Kidney (tissue), 14 donors: ENCODE results near the gene PAX7. TPM values are rescaled to one million over a fixed set of nuclear protein-coding genes. Genes with fewer than 3 reads are reported as not detected.

Experiments used
- DNase-seq, 5 donors: peaks; one replicate each; pipeline ENCODE4 v3.0.0-alpha.2; 2013 to 2020
- FAIRE-seq: peaks from 2 replicates; lab custom pipeline; 2012; peaks lifted over from hg19 to GRCh38; lab: Jason Lieb, UNC
- H3K27ac ChIP-seq, 2 donors: one replicate each; pipeline ENCODE4 v1.7.0; 2013; ENCODE audit warnings: low read depth in 2 of 2, low read length in 2 of 2, inconsistent platforms in 1 of 2
- H3K27me3 ChIP-seq: one replicate; pipeline ENCODE4 v1.7.1; 2013; ENCODE audit warnings: low read length, inconsistent platforms; ENCODE audit not compliant: control insufficient read depth, insufficient read depth
- H3K36me3 ChIP-seq, 3 donors: one replicate each; pipeline versions ENCODE4 v1.7.0 to v1.7.1; 2013; ENCODE audit warnings: low read length in 3 of 3, control low read depth in 1 of 3, inconsistent platforms in 1 of 3; ENCODE audit not compliant: insufficient read depth in 3 of 3, control insufficient read depth in 2 of 3
- H3K4me1 ChIP-seq, 3 donors: one replicate each; pipeline versions ENCODE4 v1.7.0 to v1.7.1; 2013; ENCODE audit warnings: low read length in 3 of 3, inconsistent platforms in 1 of 3, low read depth in 1 of 3; ENCODE audit not compliant: control insufficient read depth in 2 of 3, insufficient read depth in 2 of 3
- H3K4me3 ChIP-seq, 3 donors: one replicate each; pipeline versions ENCODE4 v1.7.0 to v1.8.1; 2013; ENCODE audit warnings: low read length in 3 of 3, control low read depth in 1 of 3, inconsistent platforms in 1 of 3
- H3K9ac ChIP-seq, 3 donors: one replicate each; pipeline versions ENCODE4 v1.7.0 to v1.7.1; 2013; ENCODE audit warnings: low read length in 3 of 3, control low read depth in 1 of 3, inconsistent platforms in 1 of 3
- H3K9me3 ChIP-seq, 3 donors: one replicate each; pipeline versions ENCODE4 v1.7.0 to v1.7.1; 2013; ENCODE audit warnings: low read length in 3 of 3, control low read depth in 1 of 3, inconsistent platforms in 1 of 3; ENCODE audit not compliant: control insufficient read depth in 2 of 3, insufficient read depth in 1 of 3
- intact Hi-C: fragments of 100-400 bp; cut with DNase I; formaldehyde crosslinking; loops from one replicate; pipeline ENCODE4 v1.11.1; 2022
- polyA plus RNA-seq: library from polyadenylated mRNA; stranded (reverse); fragments of 350-450 nt; fragmentation: Illumina TruSeq; extraction: RNeasy Lipid Tissue Mini Kit (QIAGEN cat#74804); gene quantifications from one replicate; pipeline ENCODE4 v1.2.3, GENCODE V29; 2014; ENCODE audit warnings: low read depth, low replicate concordance; ENCODE audit not compliant: insufficient read depth
- total RNA-seq: library from RNA; stranded (reverse); fragmentation: NEBNext Ultra II Directional; extraction: Animal tissue kit (Norgen Biotek cat#: 25700); gene quantifications from one replicate; pipeline ENCODE4 v1.2.1, GENCODE V29; 2021
- TF ChIP-seq, protein P1 (sequence below): IDR thresholded peaks from 3 replicates; pipeline ENCODE4 v1.5.1; 2012; ENCODE audit warnings: mild to moderate bottlenecking, moderate library complexity, borderline replicate concordance; ENCODE audit not compliant: insufficient read depth; ENCODE audit errors: extremely low read depth
- donor health status: control.
- donor health status: control.
- donor health status: control.
- donor health status: control.
- donor health status: control.
- donor health status: DM: yes; HTN: yes; CAD: no.
- donor health status: Normal renal cell carcinoma (clear cell type).

PAX7 gene
- total and polyA plus RNA-seq, 2 donors from 2014 or later, result not detected

DNA sequence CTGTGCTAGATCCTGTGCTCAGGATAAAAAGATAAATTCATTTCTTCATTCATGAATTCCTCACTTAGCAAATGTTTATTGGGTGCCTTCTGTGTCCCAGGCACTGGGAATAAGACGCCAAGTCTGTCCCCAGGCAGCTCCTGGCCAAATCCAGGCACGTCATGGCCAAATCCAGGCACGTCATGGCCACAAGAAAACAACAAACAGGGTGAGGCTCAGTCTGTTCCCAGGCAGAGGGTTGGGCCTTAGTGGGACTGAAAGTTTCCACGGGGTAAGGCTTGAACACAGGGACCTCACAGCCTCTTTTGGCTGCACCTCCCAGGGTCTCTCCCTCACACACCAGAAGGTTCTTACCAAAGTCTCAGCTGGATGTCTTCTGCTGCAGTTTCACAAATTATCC, 95.7 kb downstream of the PAX7 start:
- Histone ChIP-seq H3K27me3 (peaks cover 11% of the 10 kb centered on the region), H3K4me1 (no peaks in the 10 kb centered on the region), H3K27ac (no peak overlapping the region), H3K9ac (no peak overlapping the region), H3K4me3 (no peak overlapping the region), H3K9me3 (no peaks in the 10 kb centered on the region), H3K36me3 (no peaks in the 10 kb centered on the region)
- TF ChIP-seq, protein P1, sequence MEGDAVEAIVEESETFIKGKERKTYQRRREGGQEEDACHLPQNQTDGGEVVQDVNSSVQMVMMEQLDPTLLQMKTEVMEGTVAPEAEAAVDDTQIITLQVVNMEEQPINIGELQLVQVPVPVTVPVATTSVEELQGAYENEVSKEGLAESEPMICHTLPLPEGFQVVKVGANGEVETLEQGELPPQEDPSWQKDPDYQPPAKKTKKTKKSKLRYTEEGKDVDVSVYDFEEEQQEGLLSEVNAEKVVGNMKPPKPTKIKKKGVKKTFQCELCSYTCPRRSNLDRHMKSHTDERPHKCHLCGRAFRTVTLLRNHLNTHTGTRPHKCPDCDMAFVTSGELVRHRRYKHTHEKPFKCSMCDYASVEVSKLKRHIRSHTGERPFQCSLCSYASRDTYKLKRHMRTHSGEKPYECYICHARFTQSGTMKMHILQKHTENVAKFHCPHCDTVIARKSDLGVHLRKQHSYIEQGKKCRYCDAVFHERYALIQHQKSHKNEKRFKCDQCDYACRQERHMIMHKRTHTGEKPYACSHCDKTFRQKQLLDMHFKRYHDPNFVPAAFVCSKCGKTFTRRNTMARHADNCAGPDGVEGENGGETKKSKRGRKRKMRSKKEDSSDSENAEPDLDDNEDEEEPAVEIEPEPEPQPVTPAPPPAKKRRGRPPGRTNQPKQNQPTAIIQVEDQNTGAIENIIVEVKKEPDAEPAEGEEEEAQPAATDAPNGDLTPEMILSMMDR, result no peak
- intact Hi-C loops, result no loop called here
- FAIRE-seq (no peak), DNase-seq (no peak)

DNA sequence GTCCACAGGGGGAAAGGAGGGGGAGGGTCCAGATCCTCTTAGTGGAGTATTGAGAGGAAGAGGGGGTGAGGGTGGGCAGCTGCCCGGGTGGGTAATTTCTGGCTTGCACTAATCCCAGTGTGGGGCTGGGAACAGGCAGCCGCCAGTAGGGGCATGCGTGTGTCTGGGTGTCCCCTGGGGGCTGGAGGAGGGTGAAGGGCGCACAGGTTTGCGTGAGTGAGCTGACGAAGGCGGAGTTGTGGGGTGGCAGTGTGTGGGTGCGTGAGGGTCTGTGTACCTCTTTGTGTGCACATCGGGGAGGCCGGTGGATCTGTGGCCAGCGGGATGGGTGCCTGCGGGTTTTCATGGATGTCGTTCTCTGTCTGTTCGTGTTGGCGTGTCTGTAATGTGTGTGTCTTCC, 97.3 kb downstream of the PAX7 start:
- no peak for FAIRE-seq

DNA sequence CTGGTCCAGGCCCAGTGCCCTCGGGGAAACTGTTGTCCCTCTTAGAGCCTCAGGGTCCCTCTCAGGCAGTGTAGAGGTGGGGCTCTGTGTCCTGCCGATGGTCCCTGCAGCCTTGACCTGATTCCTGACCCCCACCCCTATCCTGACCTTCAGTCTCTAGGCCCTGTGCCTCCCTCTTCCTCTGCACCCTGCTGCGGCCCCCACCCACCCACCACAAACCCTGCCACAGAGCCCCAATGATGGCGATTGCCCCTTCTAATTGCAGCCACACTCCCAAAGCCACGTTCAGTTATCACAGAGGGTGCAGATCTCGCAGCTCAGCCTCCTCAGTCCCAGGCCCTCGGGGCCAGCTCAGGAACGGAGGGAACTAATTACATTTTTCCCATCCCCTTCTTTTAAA, 99.7 kb downstream of the PAX7 start:
- DNase-seq (no peak), FAIRE-seq (no peak)
- Histone ChIP-seq H3K27ac (no peak overlapping the region), H3K4me3 (no peak overlapping the region), H3K27me3 (peaks cover 4% of the 10 kb centered on the region), H3K4me1 (no peaks in the 10 kb centered on the region), H3K9ac (no peak overlapping the region), H3K36me3 (no peaks in the 10 kb centered on the region), H3K9me3 (no peaks in the 10 kb centered on the region)
- TF ChIP-seq, protein P1, result no peak
- intact Hi-C loops, result no loop called here

More for the DNA sequence above, 97.3 kb downstream of the PAX7 start:
- intact Hi-C loops, result no loop called here
- Histone ChIP-seq H3K27ac (no peak overlapping the region), H3K36me3 (no peaks in the 10 kb centered on the region), H3K27me3 (peaks cover 4% of the 10 kb centered on the region), H3K4me3 (no peak overlapping the region), H3K4me1 (no peaks in the 10 kb centered on the region), H3K9me3 (no peaks in the 10 kb centered on the region), H3K9ac (no peak overlapping the region)
- DNase-seq, result no peak
- TF ChIP-seq, protein P1, result no peak

DNA sequence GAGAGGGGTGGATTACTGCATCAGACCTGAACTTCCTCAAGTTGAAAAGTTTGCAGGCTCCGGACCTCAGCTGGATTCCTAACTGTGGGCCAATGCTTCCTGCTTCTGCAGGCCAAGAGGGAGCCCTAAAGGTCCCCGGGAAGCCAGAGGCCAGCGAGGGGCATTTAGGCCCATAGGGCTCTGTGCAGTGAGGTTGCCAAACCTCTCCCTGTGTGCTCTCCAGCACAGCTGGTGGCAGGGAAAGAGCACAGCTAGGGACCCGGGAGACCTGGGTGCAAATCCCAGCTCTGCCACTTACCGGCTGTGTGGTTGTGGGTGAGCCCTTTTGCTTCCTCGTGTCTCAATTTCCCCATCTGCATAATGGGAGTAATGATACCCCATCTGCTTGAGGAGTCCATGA, 100.5 kb downstream of the PAX7 start:
- intact Hi-C loops, result no loop called here
- no peaks in the 10 kb centered on the region for H3K36me3 ChIP-seq
- FAIRE-seq (no peak), DNase-seq (no peak)
- H3K9me3 ChIP-seq, result no peaks in the 10 kb centered on the region
- H3K27me3 ChIP-seq, result peaks cover 4% of the 10 kb centered on the region
- TF ChIP-seq, protein P1, result no peak
- H3K4me1 ChIP-seq, result no peaks in the 10 kb centered on the region
- H3K27ac ChIP-seq, result no peak overlapping the region
- H3K9ac ChIP-seq, result no peak overlapping the region
- no peak overlapping the region for H3K4me3 ChIP-seq
